Upper lobe of left lung (tissue), 6 donors: Measurements from ENCODE around the gene CLPTM1L. TPM values are rescaled to one million over a fixed set of nuclear protein-coding genes. Genes with fewer than 3 reads are reported as not detected.

Source experiments
- ATAC-seq, 2 donors: fragments of 200-7000 bp; cut with Tn5 transposase; one replicate each; pipeline ENCODE4 v1.9.1; 2022; ENCODE audit warnings: mild to moderate bottlenecking in 2 of 2, moderate library complexity in 2 of 2; ENCODE audit not compliant: low FRiP score in 2 of 2
- DNase-seq, 2 donors: peaks; one replicate each; pipeline ENCODE4 v3.0.0-alpha.2; 2019 to 2020
- H3K27ac ChIP-seq, 4 donors: fragments of 200-600 bp; sonication (generic); one replicate each; pipeline ENCODE4 v1.5.1; 2016 to 2019
- H3K27me3 ChIP-seq, 4 donors: fragments of 200-600 bp; sonication (generic); one replicate each; pipeline ENCODE4 v1.5.1; 2017 to 2019
- H3K36me3 ChIP-seq, 4 donors: fragments of 200-600 bp; sonication (generic); one replicate each; pipeline ENCODE4 v1.5.1; 2016 to 2019
- H3K4me1 ChIP-seq, 4 donors: fragments of 200-600 bp; sonication (generic); one replicate each; pipeline ENCODE4 v1.5.1; 2018 to 2019
- H3K4me3 ChIP-seq, 4 donors: fragments of 200-600 bp; sonication (generic); one replicate each; pipeline ENCODE4 v1.5.1; 2017 to 2019; ENCODE audit warnings: mild to moderate bottlenecking in 2 of 4, moderate library complexity in 1 of 4
- H3K9me3 ChIP-seq, 4 donors: fragments of 200-600 bp; sonication (generic); one replicate each; pipeline ENCODE4 v1.5.1; 2018 to 2019
- EP300 ChIP-seq, 4 donors: sonication (generic); formaldehyde crosslinking; IDR thresholded peaks; one replicate each; pipeline ENCODE4 v1.5.1; 2017; ENCODE audit warnings: antibody characterized with exemption in 4 of 4, control low read depth in 2 of 4
- POLR2A ChIP-seq, 4 donors: fragments of 450-650 bp; IDR thresholded peaks; one replicate each; pipeline ENCODE4 v1.5.1; 2016 to 2017; ENCODE audit warnings: antibody characterized with exemption in 4 of 4, mild to moderate bottlenecking in 2 of 4
- POLR2AphosphoS5 ChIP-seq, 2 donors: sonication (generic); formaldehyde crosslinking; IDR thresholded peaks; one replicate each; pipeline ENCODE4 v1.5.1; 2017; ENCODE audit warnings: antibody characterized with exemption in 2 of 2
- WGBS, 2 donors: methylation state at CpG; one replicate each; pipeline ENCODE4 v1.1.5; 2017 to 2018; 5-methylcytosine and 5-hydroxymethylcytosine counted together
- total RNA-seq, 6 donors: library from RNA; depleted of rRNA in 4 of 6; stranded (reverse); fragments of >200 nt in 4 of 6; gene quantifications; one replicate each; pipeline versions ENCODE4 v1.1.0 to v1.2.1, GENCODE V29; 2016 to 2021
- TF ChIP-seq, protein P1 (sequence below), 6 experiments: fragments of 450-650 bp in 4 of 6; fragments of 200-600 bp in 2 of 6; sonication (generic) in 2 of 6; IDR thresholded peaks; one replicate each; pipeline ENCODE4 v1.5.1; 2016 to 2019; ENCODE audit warnings: antibody characterized with exemption in 6 of 6
- donor health status: DM: no; HTN: no; CAD: no; lungs with moderate emphysema.
- donor health status: DM: no; HTN: yes; CAD: no; lungs with severe emphysema.

Gene CLPTM1L
- total RNA-seq, 6 donors from 2014 or later: 135 to 311 (median 204) TPM

DNA sequence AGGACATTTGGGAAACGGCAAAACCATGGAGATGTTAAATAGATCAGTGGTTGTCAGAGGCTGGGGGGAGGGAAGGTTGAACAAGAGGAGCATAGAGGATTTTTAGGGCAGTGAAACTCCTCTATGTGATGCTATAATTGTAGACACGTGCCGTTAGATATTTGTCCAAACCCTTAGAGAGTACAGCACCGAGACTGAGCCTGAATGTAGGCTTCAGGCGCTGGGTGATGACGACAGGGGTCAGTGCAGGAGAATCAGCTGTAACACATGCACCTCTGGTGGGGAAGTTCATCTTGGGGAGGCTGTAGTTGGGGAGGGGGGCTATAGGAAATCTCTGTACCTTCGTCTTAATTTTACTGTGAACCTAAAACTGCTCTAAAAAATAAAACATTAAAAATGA lies 22.2 kb upstream of the CLPTM1L start:
- Histone ChIP-seq H3K4me1 (no peaks in the 10 kb centered on the region), H3K27ac (no peak overlapping the region), H3K36me3 (no peaks in the 10 kb centered on the region), H3K4me3 (no peak overlapping the region), H3K27me3 (no peaks in the 10 kb centered on the region), H3K9me3 (no peaks in the 10 kb centered on the region)
- no peak for DNase-seq
- TF ChIP-seq POLR2AphosphoS5 (IDR thresholded peaks at IDR 0.05) (no peak), EP300 (IDR thresholded peaks at IDR 0.05) (no peak)
- TF ChIP-seq, protein P1, sequence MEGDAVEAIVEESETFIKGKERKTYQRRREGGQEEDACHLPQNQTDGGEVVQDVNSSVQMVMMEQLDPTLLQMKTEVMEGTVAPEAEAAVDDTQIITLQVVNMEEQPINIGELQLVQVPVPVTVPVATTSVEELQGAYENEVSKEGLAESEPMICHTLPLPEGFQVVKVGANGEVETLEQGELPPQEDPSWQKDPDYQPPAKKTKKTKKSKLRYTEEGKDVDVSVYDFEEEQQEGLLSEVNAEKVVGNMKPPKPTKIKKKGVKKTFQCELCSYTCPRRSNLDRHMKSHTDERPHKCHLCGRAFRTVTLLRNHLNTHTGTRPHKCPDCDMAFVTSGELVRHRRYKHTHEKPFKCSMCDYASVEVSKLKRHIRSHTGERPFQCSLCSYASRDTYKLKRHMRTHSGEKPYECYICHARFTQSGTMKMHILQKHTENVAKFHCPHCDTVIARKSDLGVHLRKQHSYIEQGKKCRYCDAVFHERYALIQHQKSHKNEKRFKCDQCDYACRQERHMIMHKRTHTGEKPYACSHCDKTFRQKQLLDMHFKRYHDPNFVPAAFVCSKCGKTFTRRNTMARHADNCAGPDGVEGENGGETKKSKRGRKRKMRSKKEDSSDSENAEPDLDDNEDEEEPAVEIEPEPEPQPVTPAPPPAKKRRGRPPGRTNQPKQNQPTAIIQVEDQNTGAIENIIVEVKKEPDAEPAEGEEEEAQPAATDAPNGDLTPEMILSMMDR (IDR thresholded peaks at IDR 0.05): no peak
- ATAC-seq: no peak
- WGBS, 2 donors: 56 to 78% methylated on average over 7 of the region's 7 CpGs

DNA sequence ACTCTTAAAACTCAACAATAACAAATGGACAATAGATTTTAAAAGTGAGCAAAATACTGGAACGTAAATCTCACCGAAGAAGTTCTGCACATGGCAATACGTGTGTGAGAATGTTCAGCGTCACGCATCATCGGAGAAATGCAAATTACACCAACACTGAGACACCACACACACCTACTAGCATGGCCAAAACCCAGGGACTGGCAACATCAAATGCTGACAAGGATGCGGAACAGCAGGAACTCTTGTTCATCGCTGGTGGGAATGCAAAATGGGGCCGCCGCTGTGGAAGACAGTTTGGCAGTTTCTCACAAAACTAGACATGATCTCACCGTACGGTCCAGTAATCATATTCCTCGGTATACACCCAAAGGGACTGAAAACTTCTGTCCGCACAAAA lies 21.6 kb upstream of the CLPTM1L start:
- Histone ChIP-seq H3K27me3 (no peaks in the 10 kb centered on the region), H3K4me1 (no peaks in the 10 kb centered on the region), H3K4me3 (no peak overlapping the region), H3K9me3 (no peaks in the 10 kb centered on the region), H3K36me3 (no peaks in the 10 kb centered on the region), H3K27ac (no peak overlapping the region)
- WGBS, 2 donors: 89 to 94% methylated on average over 14 of the region's 14 CpGs
- DNase-seq (no peak), ATAC-seq (no peak)
- no peak for TF ChIP-seq EP300 (IDR thresholded peaks at IDR 0.05)
- TF ChIP-seq POLR2AphosphoS5 (IDR thresholded peaks at IDR 0.05): no peak
- TF ChIP-seq, protein P1 (IDR thresholded peaks at IDR 0.05): no peak
- no peak for TF ChIP-seq POLR2A (IDR thresholded peaks at IDR 0.05)

DNA sequence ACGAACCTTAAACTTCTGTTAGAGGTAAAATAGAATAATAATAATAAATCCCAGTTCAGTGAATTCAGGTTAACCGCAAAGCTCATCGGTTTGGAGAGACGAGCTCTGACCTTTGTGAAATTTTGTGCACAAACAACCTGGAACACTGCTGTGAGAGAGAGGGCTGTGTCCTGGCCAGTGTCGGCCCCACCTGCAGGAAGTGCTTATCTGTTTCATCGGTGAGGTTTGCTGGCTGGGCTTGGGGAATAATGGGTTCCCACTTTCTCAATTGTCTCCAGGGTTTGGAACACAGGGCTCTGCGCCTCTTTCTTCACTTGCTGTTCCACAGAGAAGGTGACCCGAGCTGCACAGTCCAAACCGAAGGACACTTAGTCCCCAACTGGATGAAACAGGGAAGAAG lies 19.3 kb upstream of the CLPTM1L start:
- TF ChIP-seq, protein P1 (IDR thresholded peaks at IDR 0.05): no peak
- TF ChIP-seq EP300 (IDR thresholded peaks at IDR 0.05): no peak
- no peak overlapping the region for H3K27ac ChIP-seq
- ATAC-seq (no peak), DNase-seq (no peak)
- no peak overlapping the region for H3K4me3 ChIP-seq
- H3K4me1 ChIP-seq: no peaks in the 10 kb centered on the region
- 72 to 84% methylated on average over 9 of the region's 9 CpGs for WGBS, 2 donors
- no peaks in the 10 kb centered on the region for H3K27me3 ChIP-seq
- no peaks in the 10 kb centered on the region for H3K9me3 ChIP-seq
- H3K36me3 ChIP-seq: no peaks in the 10 kb centered on the region

DNA sequence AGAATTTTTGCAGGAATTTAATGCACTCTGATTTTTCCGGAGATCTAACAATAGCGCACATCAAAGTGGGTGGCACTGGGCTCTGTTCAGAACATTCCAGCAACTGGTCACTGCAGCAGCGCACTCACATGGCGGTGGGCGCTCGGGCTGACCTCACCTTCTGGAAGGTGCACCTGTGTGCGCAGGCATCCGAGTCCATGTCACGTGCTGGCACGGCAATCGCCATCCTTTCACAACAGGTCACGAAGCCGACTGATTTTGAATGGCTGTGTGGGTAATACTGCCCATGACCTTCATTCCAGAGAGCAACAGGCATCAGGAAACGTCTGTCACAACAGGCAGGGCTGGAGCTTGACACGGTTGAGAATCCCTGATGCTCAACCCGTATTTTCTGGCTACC lies 18.7 kb upstream of the CLPTM1L start:
- no peaks in the 10 kb centered on the region for H3K27me3 ChIP-seq
- no peak overlapping the region for H3K4me3 ChIP-seq
- H3K36me3 ChIP-seq: no peaks in the 10 kb centered on the region
- no peak overlapping the region for H3K27ac ChIP-seq
- H3K9me3 ChIP-seq: no peaks in the 10 kb centered on the region
- no peak for ATAC-seq
- 76 to 82% methylated on average over 4 to 16 of the region's 16 CpGs for whole genome bisulfite sequencing, 2 donors
- no peaks in the 10 kb centered on the region for H3K4me1 ChIP-seq
- TF ChIP-seq POLR2AphosphoS5 (IDR thresholded peaks at IDR 0.05): no peak
- TF ChIP-seq EP300 (IDR thresholded peaks at IDR 0.05): no peak
- no peak for DNase-seq

DNA sequence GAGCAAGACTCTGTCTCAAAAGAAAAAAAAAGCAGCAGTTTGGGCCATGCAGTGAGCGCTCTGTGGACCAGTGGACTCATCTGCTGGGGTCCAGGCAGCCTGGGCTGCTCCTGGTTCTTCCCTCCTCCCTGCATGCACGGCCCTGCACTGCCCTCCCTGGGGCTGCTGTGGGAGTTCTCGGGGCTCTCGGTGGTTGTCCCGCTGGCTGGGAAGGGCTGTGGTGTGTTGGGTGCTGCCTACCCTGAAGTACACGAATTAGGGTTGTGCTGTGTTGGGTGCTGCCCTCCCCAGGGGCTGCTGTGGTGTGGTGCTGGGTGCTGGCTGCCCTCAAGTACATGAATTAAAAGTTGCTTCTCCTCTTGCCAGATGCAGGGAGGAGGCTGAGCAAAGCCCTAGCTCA lies 18.3 kb upstream of the CLPTM1L start:
- Histone ChIP-seq H3K27ac (no peak overlapping the region), H3K4me1 (no peaks in the 10 kb centered on the region), H3K4me3 (no peak overlapping the region), H3K36me3 (no peaks in the 10 kb centered on the region), H3K9me3 (no peaks in the 10 kb centered on the region), H3K27me3 (no peaks in the 10 kb centered on the region)
- TF ChIP-seq, protein P1 (IDR thresholded peaks at IDR 0.05): no peak
- TF ChIP-seq POLR2AphosphoS5 (IDR thresholded peaks at IDR 0.05) (no peak), POLR2A (IDR thresholded peaks at IDR 0.05) (no peak), EP300 (IDR thresholded peaks at IDR 0.05) (no peak)
- ATAC-seq (no peak), DNase-seq (no peak)
- 48 to 51% methylated on average over 4 to 6 of the region's 6 CpGs for WGBS, 2 donors
